NCI-H748 treated with DMSO at 0.1 percent for 48 hours (cell line): ENCODE results near the gene MAD1L1.
"Not testable (repeated sequence)": the region's sequence is repeated elsewhere in the genome, so short reads cannot be mapped to it uniquely, and the experiment has no call there.

ENCODE experiments used
- DNase-seq: peaks from one replicate; lab custom pipeline; 2025; lab: John Stamatoyannopoulos, UW

The MAD1L1 gene

GRCh38 chr7:2173189-2173827, 59.4 kb downstream of the MAD1L1 start:
- peak; percentile 3 for DNase-seq

GRCh38 chr7:2172311-2173188, 60.2 kb downstream of the MAD1L1 start:
- DNase-seq, result no peak

GRCh38 chr7:2171855-2172254, 60.9 kb downstream of the MAD1L1 start:
- DNase-seq, result no peak

GRCh38 chr7:2170576-2171521, 61.9 kb downstream of the MAD1L1 start:
- no peak for DNase-seq

GRCh38 chr7:2169923-2170575, 62.7 kb downstream of the MAD1L1 start:
- DNase-seq, result no peak

- DNase-seq, result no peak
These were observed 64.0 kb downstream of the MAD1L1 start for GRCh38 chr7:2168615-2169311.

GRCh38 chr7:2166625-2167280, 66.0 kb downstream of the MAD1L1 start:
- DNase-seq, result no peak

GRCh38 chr7:2165610-2166594, 66.8 kb downstream of the MAD1L1 start:
- no peak for DNase-seq

- DNase-seq, result no peak
These were observed 67.5 kb downstream of the MAD1L1 start for GRCh38 chr7:2165239-2165609.

GRCh38 chr7:2164646-2165045, 68.1 kb downstream of the MAD1L1 start:
- DNase-seq, result no peak

- DNase-seq, result no peak
These were observed 68.9 kb downstream of the MAD1L1 start for GRCh38 chr7:2163600-2164555.

GRCh38 chr7:2162959-2163358, 69.8 kb downstream of the MAD1L1 start:
- DNase-seq, result no peak

- not testable (repeated sequence) for DNase-seq
These were observed 70.5 kb downstream of the MAD1L1 start for GRCh38 chr7:2162004-2162902.

- DNase-seq, result no peak
These were observed 73.6 kb downstream of the MAD1L1 start for GRCh38 chr7:2159176-2159520.

GRCh38 chr7:2158331-2159175, 74.2 kb downstream of the MAD1L1 start:
- peak; percentile 50 for DNase-seq
